Measurements from ENCODE around the gene DOCK4. TPM values are rescaled to one million over a fixed set of nuclear protein-coding genes. Genes with fewer than 3 reads are reported as not detected.

Gene DOCK4
- total RNA-seq, 2 experiments from 2014 or later: 0.32 TPM

- ChIA-PET CTCF (interaction anchor here (0.5 to 1.6 kb wide), 6 partner anchors 11 to 1542 kb away, joined by 3 to 7 read pairs (median 4); no protein-coding TSS in a partner anchor), POLR2A (no interaction called here)
- Mint-ChIP-seq H3K4me3 (no peak overlapping the region), H3K9me3 (ENCODE audit: low read depth) (no peaks in the 10 kb centered on the region), H3K36me3 (ENCODE audit: low read depth) (no peaks in the 10 kb centered on the region), H3K27me3 (peaks cover 3% of the 10 kb centered on the region), H3K27ac (no peak overlapping the region), H3K4me1 (no peaks in the 10 kb centered on the region)
- ATAC-seq (no peak), DNase-seq (no peak)
- intact Hi-C loops (cut with DNase I, micrococcal nuclease): loop anchor here in 1 of 2 experiments (10.0 kb wide), 1 partner anchor 529 kb away; no protein-coding TSS in a partner anchor
These were observed 440.2 kb downstream of the DOCK4 start for GRCh38 chr7:111765751-111766643.

- H3K9me3 Mint-ChIP-seq (ENCODE audit: low read depth): no peaks in the 10 kb centered on the region
These were observed 442.9 kb downstream of the DOCK4 start for GRCh38 chr7:111763221-111763801.

GRCh38 chr7:111762799-111763198 is 443.4 kb downstream of the DOCK4 start:
- no peak overlapping the region for H3K4me3 Mint-ChIP-seq
- no peak overlapping the region for H3K27ac Mint-ChIP-seq
- no peaks in the 10 kb centered on the region for H3K9me3 Mint-ChIP-seq (ENCODE audit: low read depth)
- DNase-seq: no peak
- ATAC-seq: no peak
- no peaks in the 10 kb centered on the region for H3K27me3 Mint-ChIP-seq
- CTCF ChIA-PET: interaction anchor here (1.3 to 1.7 kb wide), 2 partner anchors 8 to 10 kb away, joined by 5 to 7 read pairs; no protein-coding TSS in a partner anchor
- intact Hi-C loops (cut with DNase I, micrococcal nuclease): loop anchor here in 1 of 2 experiments (10.0 kb wide), 1 partner anchor 532 kb away; no protein-coding TSS in a partner anchor
- no peaks in the 10 kb centered on the region for H3K4me1 Mint-ChIP-seq
- POLR2A ChIA-PET: no interaction called here
- no peaks in the 10 kb centered on the region for H3K36me3 Mint-ChIP-seq (ENCODE audit: low read depth)

More at GRCh38 chr7:111763221-111763801, 442.9 kb downstream of the DOCK4 start:
- H3K27me3 Mint-ChIP-seq: no peaks in the 10 kb centered on the region
- no peaks in the 10 kb centered on the region for H3K36me3 Mint-ChIP-seq (ENCODE audit: low read depth)
- H3K4me3 Mint-ChIP-seq: no peak overlapping the region
- no peaks in the 10 kb centered on the region for H3K4me1 Mint-ChIP-seq
- DNase-seq (peak; percentile 11), ATAC-seq (no peak)
- no peak overlapping the region for H3K27ac Mint-ChIP-seq
- intact Hi-C loops (cut with DNase I, micrococcal nuclease): loop anchor here in 1 of 2 experiments (10.0 kb wide), 1 partner anchor 531 kb away; no protein-coding TSS in a partner anchor
- POLR2A ChIA-PET: no interaction called here
- CTCF ChIA-PET: interaction anchor here (0.7 to 1.7 kb wide), 3 partner anchors 9 to 818 kb away, joined by 3 to 7 read pairs (median 5); no protein-coding TSS in a partner anchor

- intact Hi-C loops (cut with DNase I, micrococcal nuclease): loop anchor here in 1 of 2 experiments (10.0 kb wide), 1 partner anchor 533 kb away; no protein-coding TSS in a partner anchor
- Mint-ChIP-seq H3K27ac (no peak overlapping the region), H3K4me1 (no peaks in the 10 kb centered on the region), H3K36me3 (ENCODE audit: low read depth) (no peaks in the 10 kb centered on the region), H3K9me3 (ENCODE audit: low read depth) (no peaks in the 10 kb centered on the region), H3K4me3 (no peak overlapping the region), H3K27me3 (no peaks in the 10 kb centered on the region)
- CTCF ChIA-PET: interaction anchor here (1.3 to 1.7 kb wide), 2 partner anchors 8 to 9 kb away, joined by 5 to 7 read pairs; no protein-coding TSS in a partner anchor
- DNase-seq (no peak), ATAC-seq (no peak)
- POLR2A ChIA-PET: no interaction called here
These were observed 444.0 kb downstream of the DOCK4 start for GRCh38 chr7:111762211-111762610.

- Mint-ChIP-seq H3K9me3 (ENCODE audit: low read depth) (no peaks in the 10 kb centered on the region), H3K36me3 (ENCODE audit: low read depth) (no peaks in the 10 kb centered on the region), H3K27ac (no peak overlapping the region), H3K27me3 (peaks cover 5% of the 10 kb centered on the region), H3K4me3 (no peak overlapping the region), H3K4me1 (no peaks in the 10 kb centered on the region)
- no peak for DNase-seq
- intact Hi-C loops (cut with DNase I, micrococcal nuclease): loop anchor here in 1 of 2 experiments (10.0 kb wide), 1 partner anchor 535 kb away; no protein-coding TSS in a partner anchor
- ChIA-PET CTCF (no interaction called here), POLR2A (no interaction called here)
- ATAC-seq: no peak
These were observed 446.2 kb downstream of the DOCK4 start for GRCh38 chr7:111760043-111760442.

- Mint-ChIP-seq H3K27ac (no peak overlapping the region), H3K27me3 (peaks cover 5% of the 10 kb centered on the region), H3K9me3 (ENCODE audit: low read depth) (no peaks in the 10 kb centered on the region), H3K4me3 (no peak overlapping the region), H3K4me1 (no peaks in the 10 kb centered on the region), H3K36me3 (ENCODE audit: low read depth) (no peaks in the 10 kb centered on the region)
- intact Hi-C loops (cut with DNase I, micrococcal nuclease): loop anchor here in 1 of 2 experiments (10.0 kb wide), 2 partner anchors 326 to 1136 kb away; no protein-coding TSS in a partner anchor
- ChIA-PET CTCF (interaction anchor here (1.1 kb wide), 1 partner anchor 12 kb away, joined by 3 read pairs; no protein-coding TSS in a partner anchor), POLR2A (no interaction called here)
- no peak for DNase-seq
- no peak for ATAC-seq
These were observed 447.9 kb downstream of the DOCK4 start for GRCh38 chr7:111758332-111758731.

GRCh38 chr7:111756687-111757178 is 449.5 kb downstream of the DOCK4 start:
- Mint-ChIP-seq H3K4me3 (no peak overlapping the region), H3K36me3 (ENCODE audit: low read depth) (no peaks in the 10 kb centered on the region), H3K4me1 (no peaks in the 10 kb centered on the region), H3K27me3 (peaks cover 5% of the 10 kb centered on the region), H3K9me3 (ENCODE audit: low read depth) (no peaks in the 10 kb centered on the region), H3K27ac (no peak overlapping the region)
- intact Hi-C loops (cut with DNase I, micrococcal nuclease): loop anchor here in 1 of 2 experiments (10.0 kb wide), 2 partner anchors 328 to 1138 kb away; no protein-coding TSS in a partner anchor
- DNase-seq: peak; percentile 6
- peak; percentile 42 for ATAC-seq
- CTCF ChIA-PET: interaction anchor here (0.5 to 1.6 kb wide), 3 partner anchors 16 to 98 kb away, joined by 3 to 6 read pairs (median 5); no protein-coding TSS in a partner anchor
- POLR2A ChIA-PET: no interaction called here

GRCh38 chr7:111755383-111755782 is 450.8 kb downstream of the DOCK4 start:
- Mint-ChIP-seq H3K4me1 (no peaks in the 10 kb centered on the region), H3K4me3 (no peak overlapping the region), H3K36me3 (ENCODE audit: low read depth) (no peaks in the 10 kb centered on the region), H3K9me3 (ENCODE audit: low read depth) (no peaks in the 10 kb centered on the region), H3K27ac (no peak overlapping the region), H3K27me3 (peaks cover 5% of the 10 kb centered on the region)
- intact Hi-C loops (cut with DNase I, micrococcal nuclease): loop anchor here in 1 of 2 experiments (10.0 kb wide), 2 partner anchors 329 to 1139 kb away; no protein-coding TSS in a partner anchor
- ChIA-PET POLR2A (no interaction called here), CTCF (interaction anchor here (0.7 to 2.0 kb wide), 5 partner anchors 11 to 25 kb away, joined by 3 to 7 read pairs (median 5); no protein-coding TSS in a partner anchor)
- DNase-seq (no peak), ATAC-seq (no peak)

- intact Hi-C loops (cut with DNase I, micrococcal nuclease): loop anchor here (2.0 to 10.0 kb wide), 6 partner anchors 101 to 1141 kb away; no protein-coding TSS in a partner anchor
- POLR2A ChIA-PET: no interaction called here
- ATAC-seq (no peak), DNase-seq (no peak)
- CTCF ChIA-PET: interaction anchor here (0.5 to 2.8 kb wide), 13 partner anchors 9 to 1117 kb away, joined by 3 to 15 read pairs (median 5); no protein-coding TSS in a partner anchor
- H3K27ac Mint-ChIP-seq: no peak overlapping the region
- peaks cover 5% of the 10 kb centered on the region for H3K27me3 Mint-ChIP-seq
- no peaks in the 10 kb centered on the region for H3K9me3 Mint-ChIP-seq (ENCODE audit: low read depth)
- H3K4me1 Mint-ChIP-seq: no peaks in the 10 kb centered on the region
- no peaks in the 10 kb centered on the region for H3K36me3 Mint-ChIP-seq (ENCODE audit: low read depth)
- no peak overlapping the region for H3K4me3 Mint-ChIP-seq
These were observed 452.2 kb downstream of the DOCK4 start for GRCh38 chr7:111753968-111754367.

- intact Hi-C loops (cut with DNase I, micrococcal nuclease): loop anchor here (1.0 to 10.0 kb wide), 7 partner anchors 103 to 1143 kb away; no protein-coding TSS in a partner anchor
- peak; percentile 78 for ATAC-seq
- peaks cover 5% of the 10 kb centered on the region for H3K27me3 Mint-ChIP-seq
- no peaks in the 10 kb centered on the region for H3K4me1 Mint-ChIP-seq
- ChIA-PET POLR2A (no interaction called here), CTCF (interaction anchor here (0.6 to 2.8 kb wide), 14 partner anchors 11 to 744 kb away, joined by 3 to 15 read pairs (median 4); no protein-coding TSS in a partner anchor)
- H3K36me3 Mint-ChIP-seq (ENCODE audit: low read depth): no peaks in the 10 kb centered on the region
- H3K9me3 Mint-ChIP-seq (ENCODE audit: low read depth): no peaks in the 10 kb centered on the region
- DNase-seq: peak; percentile 84
- H3K27ac Mint-ChIP-seq: no peak overlapping the region
- no peak overlapping the region for H3K4me3 Mint-ChIP-seq
These were observed 454.1 kb downstream of the DOCK4 start for GRCh38 chr7:111752022-111752582.

Data from activated CD4-positive, alpha-beta T cell treated with anti-CD3 and anti-CD28 coated beads for 36 hours (primary cell).